Activated T-cell treated with anti-CD3 and anti-CD28 coated beads for 4 hours (primary cell): ENCODE measurements around the gene SMARCA2.

Experiments used
- DNase-seq: peaks from one replicate; pipeline ENCODE4 v3.0.0-alpha.2; 2020

Gene SMARCA2

DNA sequence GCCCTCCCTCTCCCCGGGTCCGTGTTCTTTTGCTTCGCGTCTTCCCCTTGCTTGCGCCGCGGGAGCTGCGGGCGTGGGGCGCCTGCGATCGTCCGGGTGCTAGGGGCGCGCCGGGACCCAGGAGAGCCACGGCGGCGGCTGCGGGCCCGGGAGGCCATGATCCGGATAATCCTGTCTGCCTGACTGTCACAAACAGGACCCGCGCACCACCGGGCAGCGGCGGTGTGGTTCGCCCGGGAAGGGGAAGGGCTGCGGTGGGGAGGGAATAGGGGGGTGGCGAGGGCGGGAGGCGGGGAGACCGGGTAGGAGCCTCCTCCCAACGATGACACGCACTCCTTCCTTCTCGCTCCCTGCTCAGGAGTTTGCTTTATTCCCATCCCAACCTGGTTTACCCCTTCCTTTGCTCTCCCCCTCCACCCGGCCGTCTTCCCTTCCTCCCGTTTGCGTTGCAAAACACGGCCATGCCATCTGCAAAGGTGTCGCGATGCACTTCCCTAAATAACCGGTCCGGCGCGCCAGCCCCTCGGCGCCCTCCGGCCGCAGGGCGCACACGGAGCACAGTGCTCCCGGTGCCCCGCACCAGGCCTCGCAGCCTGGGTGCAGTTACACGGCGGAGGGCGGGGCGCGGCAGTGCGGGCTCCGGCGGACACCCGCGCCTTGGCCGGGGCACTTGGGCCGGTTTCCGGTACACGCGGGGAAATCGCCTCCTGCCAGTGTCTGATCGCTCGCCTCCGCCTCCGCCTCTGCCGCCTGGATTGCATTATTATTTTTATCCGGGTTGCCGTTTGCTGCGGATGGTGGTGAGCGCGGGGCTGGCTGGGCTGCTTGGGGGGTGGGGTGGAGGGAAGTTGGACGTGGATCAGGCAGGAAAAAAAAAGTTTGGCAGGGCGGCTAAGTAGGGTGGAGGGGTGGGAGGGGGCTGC, 1.5 kb downstream of the SMARCA2 start:
- DNase-seq: peak; percentile 33

DNA sequence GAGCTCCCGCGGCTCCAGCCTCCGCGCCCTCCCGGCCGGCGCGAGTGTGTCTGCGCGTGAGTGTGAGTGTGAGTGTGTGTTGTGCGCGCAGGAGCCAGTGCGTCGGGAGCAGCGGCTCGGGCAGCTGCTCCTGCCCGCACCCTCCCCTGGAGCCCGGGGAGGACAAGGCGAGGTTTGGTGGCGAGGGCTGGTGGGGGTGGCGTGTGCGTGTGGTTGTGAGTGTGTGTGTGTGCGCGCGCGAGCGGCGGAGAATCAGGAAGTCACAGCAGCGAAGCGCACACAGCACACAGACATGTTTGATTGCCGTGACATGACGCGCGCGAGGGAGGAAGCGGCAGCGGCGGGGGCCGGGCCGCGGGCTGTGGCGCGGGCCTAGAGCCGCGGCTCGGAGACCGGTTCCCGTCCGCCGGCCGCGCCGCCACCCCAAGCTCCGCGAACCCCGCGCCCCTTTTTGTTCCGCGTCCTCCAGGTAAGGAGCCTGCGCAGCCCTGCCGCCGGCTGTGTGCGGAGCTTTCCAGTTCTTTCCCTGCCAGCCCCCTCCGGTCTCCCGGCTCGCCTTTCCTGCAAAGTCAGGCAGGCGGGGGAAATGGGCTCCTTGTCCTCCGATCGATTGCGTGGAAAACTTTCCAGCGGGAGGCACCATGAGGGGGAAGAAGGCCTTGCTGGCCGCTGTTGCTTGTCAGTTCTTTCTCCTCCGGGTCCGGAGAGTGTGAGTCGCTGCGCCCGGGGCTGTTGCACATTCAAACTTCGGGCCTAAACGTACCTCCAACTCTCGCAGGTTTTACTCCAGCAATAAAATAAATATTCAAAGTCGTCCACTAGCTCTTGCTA, 2.4 kb downstream of the SMARCA2 start:
- peak; percentile 63 for DNase-seq

- no peak for DNase-seq
Measured at GRCh38 chr9:2018162-2018643, 3.1 kb downstream of the SMARCA2 start.

- DNase-seq: no peak
Measured at GRCh38 chr9:2018764-2019558, 3.8 kb downstream of the SMARCA2 start.

GRCh38 chr9:2019723-2020122, 4.6 kb downstream of the SMARCA2 start:
- no peak for DNase-seq

- DNase-seq: no peak
Measured at GRCh38 chr9:2021731-2022130, 6.6 kb downstream of the SMARCA2 start.

GRCh38 chr9:2022560-2022959, 7.4 kb downstream of the SMARCA2 start:
- DNase-seq: no peak

DNA sequence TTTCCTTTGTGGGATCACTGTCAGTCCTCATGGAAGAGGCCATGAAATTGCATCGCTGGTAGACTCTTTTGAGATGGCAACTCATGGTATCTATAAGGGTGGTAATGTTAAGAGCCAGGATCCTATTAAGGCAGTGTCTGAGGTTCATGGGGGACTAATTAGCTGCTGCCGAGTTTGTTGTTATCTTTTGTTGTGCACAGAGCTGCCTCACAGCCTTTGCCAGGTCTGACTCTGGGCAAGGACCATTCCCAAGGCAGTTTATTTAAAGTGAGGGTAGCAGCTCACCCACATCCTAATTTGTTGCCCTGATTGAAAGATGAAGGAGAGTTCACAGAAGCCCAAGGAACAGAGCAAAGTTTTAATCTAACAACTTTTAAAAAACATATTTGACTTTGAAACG, 7.9 kb downstream of the SMARCA2 start:
- DNase-seq: no peak

DNA sequence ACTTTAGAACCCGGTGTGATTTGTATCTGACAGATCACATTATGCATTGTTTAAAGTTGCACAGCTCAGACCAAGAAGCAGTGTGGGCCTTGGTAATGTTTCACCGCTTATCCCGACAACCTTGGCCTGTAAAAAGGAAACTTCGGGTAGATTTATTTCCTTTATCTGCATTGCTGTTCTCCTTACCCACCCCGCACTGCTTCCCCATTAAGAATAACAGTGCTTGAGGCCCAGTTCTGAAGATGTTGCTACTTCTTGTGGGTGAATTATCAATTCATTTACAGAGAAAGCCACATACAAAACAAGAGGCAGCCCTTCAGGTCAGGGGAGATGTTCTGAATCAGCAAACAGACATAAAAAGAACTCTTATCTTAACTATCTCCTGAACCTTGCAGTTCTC, 8.4 kb downstream of the SMARCA2 start:
- DNase-seq: no peak

DNA sequence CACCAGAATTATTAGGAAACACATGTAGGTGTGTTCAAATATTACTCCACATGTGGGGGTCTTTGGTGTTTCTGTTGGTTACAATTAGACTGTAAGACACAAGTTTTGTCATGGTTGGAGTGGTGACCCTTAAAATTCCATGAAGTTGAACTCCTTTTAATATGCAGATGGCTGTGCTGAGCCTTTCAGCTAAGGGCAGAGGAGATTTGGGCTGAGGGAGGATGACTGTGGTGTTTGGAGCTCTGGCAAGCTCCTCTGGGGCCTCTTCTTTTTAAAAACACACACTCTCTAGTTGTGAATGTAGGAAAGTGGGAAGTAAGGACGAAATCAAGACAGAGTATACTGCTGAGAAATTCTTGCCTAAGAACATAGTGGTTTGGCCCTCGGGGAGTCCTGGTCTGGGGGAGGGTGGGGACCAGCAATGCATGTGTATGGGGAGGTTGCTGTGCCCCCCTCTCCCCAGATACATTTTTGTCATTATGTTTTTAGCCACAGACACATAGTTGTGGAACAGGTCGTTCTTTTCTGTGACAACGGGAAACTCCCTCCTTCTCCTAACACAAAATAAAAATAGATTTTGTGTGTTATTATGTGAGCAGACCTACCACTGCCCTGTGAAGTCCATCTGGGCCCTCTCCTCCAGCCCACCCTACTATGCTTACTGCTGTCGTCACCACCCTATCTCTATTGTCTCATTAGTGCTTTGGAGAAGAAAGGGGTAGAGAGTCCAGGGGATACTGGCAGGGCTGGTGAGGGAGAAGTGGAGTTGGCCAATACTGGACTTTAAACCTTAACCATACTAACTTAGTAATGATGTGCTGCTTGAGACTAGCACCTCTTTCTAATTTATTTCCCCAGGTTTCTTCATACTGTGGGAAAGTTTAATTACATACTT, 10.0 kb downstream of the SMARCA2 start:
- DNase-seq: no peak

GRCh38 chr9:2026220-2026997, 11.3 kb downstream of the SMARCA2 start:
- no peak for DNase-seq

GRCh38 chr9:2027543-2028160, 12.5 kb downstream of the SMARCA2 start:
- no peak for DNase-seq

DNA sequence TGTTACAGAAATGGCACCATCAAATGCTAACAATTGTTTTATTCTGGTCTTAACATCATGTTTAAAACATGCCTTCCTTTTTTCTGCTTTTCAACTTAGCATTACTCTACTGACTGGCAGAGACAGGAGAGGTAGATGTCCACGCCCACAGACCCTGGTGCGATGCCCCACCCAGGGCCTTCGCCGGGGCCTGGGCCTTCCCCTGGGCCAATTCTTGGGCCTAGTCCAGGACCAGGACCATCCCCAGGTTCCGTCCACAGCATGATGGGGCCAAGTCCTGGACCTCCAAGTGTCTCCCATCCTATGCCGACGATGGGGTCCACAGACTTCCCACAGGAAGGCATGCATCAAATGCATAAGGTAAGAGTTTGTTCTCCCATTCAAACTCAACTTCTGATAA, 13.7 kb downstream of the SMARCA2 start:
- DNase-seq: no peak

- DNase-seq: no peak
Measured at GRCh38 chr9:2029666-2030170, 14.6 kb downstream of the SMARCA2 start.

DNA sequence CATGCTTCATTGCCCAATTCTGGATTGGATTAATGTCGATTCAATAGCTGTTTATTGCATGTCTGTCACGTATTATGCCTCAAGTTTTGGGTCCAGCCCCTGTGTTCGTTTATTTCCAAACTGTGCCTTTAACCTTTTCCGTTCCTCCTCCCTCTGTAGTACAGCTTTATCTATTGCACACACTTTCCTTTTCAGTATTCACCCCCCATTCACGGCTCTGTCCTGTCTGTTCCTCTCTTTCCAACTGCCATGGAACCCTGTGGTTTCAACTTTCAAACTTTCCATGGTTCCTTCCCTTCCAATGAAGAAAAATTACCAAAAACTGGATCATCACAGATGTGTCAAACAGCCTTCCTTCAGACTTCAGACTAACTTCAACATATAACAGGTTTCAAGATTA, 17.1 kb downstream of the SMARCA2 start:
- DNase-seq: no peak

- DNase-seq: no peak
Measured at GRCh38 chr9:2036844-2037243, 21.7 kb downstream of the SMARCA2 start.

DNA sequence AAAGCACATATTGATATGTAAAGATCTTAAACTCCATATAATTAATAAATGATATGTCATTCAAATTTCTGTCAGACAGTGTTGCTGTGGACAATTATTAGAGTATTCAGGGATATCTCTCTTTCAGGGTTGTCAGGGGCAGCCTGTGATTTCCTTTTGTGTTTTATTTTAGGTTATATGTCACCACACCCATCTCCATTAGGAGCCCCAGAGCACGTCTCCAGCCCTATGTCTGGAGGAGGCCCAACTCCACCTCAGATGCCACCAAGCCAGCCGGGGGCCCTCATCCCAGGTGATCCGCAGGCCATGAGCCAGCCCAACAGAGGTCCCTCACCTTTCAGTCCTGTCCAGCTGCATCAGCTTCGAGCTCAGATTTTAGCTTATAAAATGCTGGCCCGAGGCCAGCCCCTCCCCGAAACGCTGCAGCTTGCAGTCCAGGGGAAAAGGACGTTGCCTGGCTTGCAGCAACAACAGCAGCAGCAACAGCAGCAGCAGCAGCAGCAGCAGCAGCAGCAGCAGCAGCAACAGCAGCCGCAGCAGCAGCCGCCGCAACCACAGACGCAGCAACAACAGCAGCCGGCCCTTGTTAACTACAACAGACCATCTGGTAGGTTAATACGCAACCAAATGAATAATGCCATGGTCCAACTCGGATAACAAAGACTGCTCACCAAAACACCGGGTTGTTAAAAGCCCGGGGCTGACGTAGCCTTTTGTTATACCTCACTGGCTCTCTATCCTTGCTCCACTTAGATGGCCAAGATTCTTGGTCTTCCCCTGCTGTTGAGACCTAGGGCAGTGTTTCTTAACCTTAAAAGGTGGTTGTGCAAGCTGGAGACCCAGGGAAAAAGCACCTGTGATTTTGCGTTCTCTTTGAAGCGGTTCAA, 24.4 kb downstream of the SMARCA2 start:
- DNase-seq: no peak

DNA sequence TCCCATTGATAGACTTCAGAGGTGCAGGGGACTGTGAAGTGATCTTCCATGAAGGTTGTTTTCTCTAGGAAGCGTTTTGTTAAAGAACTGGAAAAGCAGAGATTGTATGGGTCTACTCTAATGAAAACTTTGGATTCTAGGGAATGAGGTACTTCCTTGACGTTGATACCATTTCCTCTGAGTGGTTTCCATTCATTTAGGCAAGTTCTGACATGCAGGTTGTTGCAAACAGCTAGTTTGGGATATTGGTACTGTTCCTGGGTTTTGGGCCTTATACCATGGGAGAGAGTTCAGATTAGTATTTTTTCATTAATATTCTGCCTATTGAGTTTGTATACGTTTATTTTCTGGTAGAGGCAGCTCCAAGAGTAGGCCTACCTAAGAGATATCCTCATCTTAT, 25.7 kb downstream of the SMARCA2 start:
- no peak for DNase-seq

- DNase-seq: no peak
Measured at GRCh38 chr9:2041736-2042135, 26.6 kb downstream of the SMARCA2 start.
